Body of pancreas (tissue), 4 donors: ENCODE measurements around the gene FKBP2.

ENCODE experiments used
- POLR2A ChIP-seq, 3 donors: fragments of 450-650 bp; IDR thresholded peaks; one replicate each; pipeline ENCODE4 v1.6.1; 2016; ENCODE audit warnings: antibody characterized with exemption in 3 of 3, mild to moderate bottlenecking in 2 of 3
- TF ChIP-seq, protein P1 (sequence below), 7 experiments: fragments of 450-650 bp in 4 of 7; fragments of 200-600 bp in 3 of 7; sonication (generic) in 3 of 7; IDR thresholded peaks; one replicate each; pipeline ENCODE4 v1.5.1; 2016 to 2019; ENCODE audit warnings: antibody characterized with exemption in 7 of 7

DNA sequence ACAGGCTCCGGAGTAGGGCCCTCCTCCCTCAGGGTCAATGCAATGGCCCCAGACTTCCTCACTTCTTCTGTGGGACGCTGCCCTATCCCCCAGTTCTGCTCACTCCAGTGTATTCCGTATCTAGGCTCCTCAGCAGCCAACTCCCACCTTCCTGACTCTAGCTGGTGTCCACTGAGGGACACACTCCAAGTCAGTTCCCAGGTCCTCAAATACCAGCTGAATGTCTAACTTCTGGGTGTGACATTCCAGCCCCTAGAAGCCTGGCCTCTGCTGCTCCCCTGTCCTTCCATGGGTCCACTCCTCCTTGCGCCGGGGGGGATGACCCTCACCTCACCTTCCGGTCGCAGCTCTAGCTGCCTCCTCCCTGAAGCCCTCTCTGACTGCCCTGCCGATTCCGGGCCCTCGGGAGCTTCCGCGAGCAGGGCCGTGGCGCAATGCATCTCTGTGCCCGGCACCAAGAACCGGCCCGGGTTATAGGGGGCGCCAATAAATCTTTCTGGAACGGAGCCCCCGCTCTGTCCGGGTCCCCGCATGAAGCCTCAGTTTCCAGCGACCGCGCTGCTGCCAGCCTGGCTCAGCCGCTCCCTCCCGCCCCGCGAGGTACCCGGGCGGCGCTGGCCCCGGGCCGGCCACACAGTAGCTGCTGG, 28.1 kb downstream of the FKBP2 start:
- TF ChIP-seq, protein P1, sequence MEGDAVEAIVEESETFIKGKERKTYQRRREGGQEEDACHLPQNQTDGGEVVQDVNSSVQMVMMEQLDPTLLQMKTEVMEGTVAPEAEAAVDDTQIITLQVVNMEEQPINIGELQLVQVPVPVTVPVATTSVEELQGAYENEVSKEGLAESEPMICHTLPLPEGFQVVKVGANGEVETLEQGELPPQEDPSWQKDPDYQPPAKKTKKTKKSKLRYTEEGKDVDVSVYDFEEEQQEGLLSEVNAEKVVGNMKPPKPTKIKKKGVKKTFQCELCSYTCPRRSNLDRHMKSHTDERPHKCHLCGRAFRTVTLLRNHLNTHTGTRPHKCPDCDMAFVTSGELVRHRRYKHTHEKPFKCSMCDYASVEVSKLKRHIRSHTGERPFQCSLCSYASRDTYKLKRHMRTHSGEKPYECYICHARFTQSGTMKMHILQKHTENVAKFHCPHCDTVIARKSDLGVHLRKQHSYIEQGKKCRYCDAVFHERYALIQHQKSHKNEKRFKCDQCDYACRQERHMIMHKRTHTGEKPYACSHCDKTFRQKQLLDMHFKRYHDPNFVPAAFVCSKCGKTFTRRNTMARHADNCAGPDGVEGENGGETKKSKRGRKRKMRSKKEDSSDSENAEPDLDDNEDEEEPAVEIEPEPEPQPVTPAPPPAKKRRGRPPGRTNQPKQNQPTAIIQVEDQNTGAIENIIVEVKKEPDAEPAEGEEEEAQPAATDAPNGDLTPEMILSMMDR (IDR thresholded peaks at IDR 0.05): no peak
- TF ChIP-seq POLR2A (IDR thresholded peaks at IDR 0.05): no peak
